GM23248 (cell line): ENCODE measurements around the gene GGCX. TPM values are rescaled to one million over a fixed set of nuclear protein-coding genes. Genes with fewer than 3 reads are reported as not detected.
"Not testable (repeated sequence)": the region's sequence is repeated elsewhere in the genome, so short reads cannot be mapped to it uniquely, and the experiment has no call there.

ENCODE experiments used
- DNase-seq: peaks from one replicate; pipeline ENCODE4 v3.0.0-alpha.2; 2015
- H2AFZ ChIP-seq: fragments of 200-600 bp; sonication (generic); 2 replicates; pipeline ENCODE4 v1.6.1; 2016; ENCODE audit warnings: antibody characterized with exemption
- H3F3A ChIP-seq: fragments of 200-600 bp; sonication (generic); 2 replicates; pipeline ENCODE4 v1.6.1; 2016; ENCODE audit warnings: mild to moderate bottlenecking, antibody characterized with exemption, mixed run types; ENCODE audit not compliant: insufficient read depth
- H3K27ac ChIP-seq: fragments of 200-600 bp; sonication (generic); 2 replicates; pipeline ENCODE4 v1.5.1; 2016; ENCODE audit warnings: mild to moderate bottlenecking
- H3K27me3 ChIP-seq: fragments of 200-600 bp; sonication (generic); replicated peaks from 2 replicates; pipeline ENCODE4 v1.6.1; 2016; ENCODE audit warnings: mild to moderate bottlenecking; ENCODE audit not compliant: insufficient read depth
- H3K36me3 ChIP-seq: fragments of 200-600 bp; sonication (generic); 2 replicates; pipeline ENCODE4 v1.6.1; 2016; ENCODE audit warnings: low read depth, mild to moderate bottlenecking
- H3K4me1 ChIP-seq: fragments of 200-600 bp; sonication (generic); 2 replicates; pipeline ENCODE4 v1.6.1; 2016; ENCODE audit warnings: mild to moderate bottlenecking; ENCODE audit not compliant: insufficient read depth
- H3K4me2 ChIP-seq: fragments of 200-600 bp; sonication (generic); one replicate; pipeline ENCODE4 v1.6.1; 2016; ENCODE audit warnings: mild to moderate bottlenecking; ENCODE audit not compliant: unreplicated experiment
- H3K4me3 ChIP-seq: fragments of 200-600 bp; sonication (generic); 2 replicates; pipeline ENCODE4 v1.5.1; 2016; ENCODE audit warnings: mild to moderate bottlenecking
- H3K79me2 ChIP-seq: fragments of 200-600 bp; sonication (generic); 2 replicates; pipeline ENCODE4 v1.6.1; 2016; ENCODE audit warnings: mild to moderate bottlenecking; ENCODE audit not compliant: insufficient read depth
- H3K9ac ChIP-seq: fragments of 200-600 bp; sonication (generic); 2 replicates; pipeline ENCODE4 v1.6.1; 2016; ENCODE audit warnings: mild to moderate bottlenecking
- H3K9me2 ChIP-seq: fragments of 200-600 bp; sonication (generic); 2 replicates; pipeline ENCODE4 v1.6.1; 2016; ENCODE audit warnings: mixed run types, mild to moderate bottlenecking, moderate library complexity; ENCODE audit not compliant: insufficient read depth
- H3K9me3 ChIP-seq: fragments of 200-600 bp; sonication (generic); one replicate; pipeline ENCODE4 v1.6.1; 2017; ENCODE audit warnings: low read depth
- H4K20me1 ChIP-seq: fragments of 200-600 bp; sonication (generic); 2 replicates; pipeline ENCODE4 v1.6.0; 2016; ENCODE audit not compliant: insufficient read depth
- EZH2 ChIP-seq: fragments of 200-600 bp; sonication (generic); IDR thresholded peaks from 2 replicates; pipeline ENCODE4 v1.6.1; 2018; ENCODE audit warnings: antibody characterized with exemption, mild to moderate bottlenecking; ENCODE audit not compliant: insufficient read depth, poor library complexity, severe bottlenecking
- EZH2phosphoT487 ChIP-seq: fragments of 200-600 bp; sonication (generic); IDR thresholded peaks from 2 replicates; pipeline ENCODE4 v1.6.1; 2018; ENCODE audit warnings: antibody characterized with exemption, moderate library complexity, mild to moderate bottlenecking, low read depth; ENCODE audit not compliant: insufficient read depth
- WGBS, 2 experiments: methylation state at CpG; one replicate each; pipeline ENCODE4 v1.1.6; 2015 to 2017; ENCODE audit warnings: low lambda C conversion rate in 2 of 2, low coverage in 1 of 2; ENCODE audit errors: missing lambda C conversion rate in 2 of 2; 5-methylcytosine and 5-hydroxymethylcytosine counted together
- in situ Hi-C: fragments of 300-500 bp; cut with MboI; formaldehyde crosslinking; loops from 2 replicates; pipeline ENCODE4 v1.15.0; 2020
- polyA plus RNA-seq: library from polyadenylated mRNA; unstranded; fragments of >200 nt; fragmentation: Nextera tagmentation; extraction: Ambion mirVana; gene quantifications from 2 replicates; pipeline ENCODE4 v1.2.1, GENCODE V29; 2016
- total RNA-seq: library from RNA; depleted of rRNA; stranded (reverse); fragments of >200 nt; shearing (Covaris generic); gene quantifications from 2 replicates; pipeline ENCODE4 v1.2.3, GENCODE V29; 2014

The GGCX gene
- total and polyA plus RNA-seq, 2 experiments from 2014 or later = 62.7 to 81.3 TPM

DNA sequence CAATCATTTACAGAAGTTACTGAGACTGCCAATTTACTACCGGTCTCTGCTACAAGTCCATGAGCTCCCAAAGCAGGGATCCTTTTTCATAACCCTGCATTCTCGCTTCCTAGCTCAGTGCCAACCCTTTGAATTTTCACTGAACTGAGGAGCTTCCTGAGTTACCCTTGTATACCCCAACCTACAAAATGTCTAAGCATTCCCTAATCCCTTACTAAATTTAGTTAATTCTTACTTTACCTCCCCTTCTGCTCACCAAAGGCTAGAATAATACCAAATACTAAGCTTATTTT, 12.7 kb downstream of the GGCX start:
- TF ChIP-seq EZH2phosphoT487 (no peak), EZH2 (no peak)
- no peaks in the 10 kb centered on the region for H3K9me2 ChIP-seq
- H2AFZ ChIP-seq = no peak overlapping the region
- H3K9me3 ChIP-seq = no peaks in the 10 kb centered on the region
- H3K4me3 ChIP-seq = no peak overlapping the region
- peak; percentile 15 for DNase-seq
- in situ Hi-C loops = loop anchor here (5.0 kb wide), 1 partner anchor 126 kb away; no protein-coding TSS in a partner anchor
- 67 to 69% methylated on average over 2 of the region's 2 CpGs for WGBS, 2 experiments
- H3K9ac ChIP-seq = no peak overlapping the region
- peaks cover 84% of the 10 kb centered on the region for H3F3A ChIP-seq
- no peak overlapping the region for H3K4me2 ChIP-seq
- peaks cover 37% of the 10 kb centered on the region for H3K36me3 ChIP-seq
- H3K4me1 ChIP-seq = peaks cover 27% of the 10 kb centered on the region
- peak overlapping the region; percentile 22 for H3K27ac ChIP-seq
- no peaks in the 10 kb centered on the region for H4K20me1 ChIP-seq
- no peaks in the 10 kb centered on the region for H3K27me3 ChIP-seq
- H3K79me2 ChIP-seq = peaks cover 14% of the 10 kb centered on the region

DNA sequence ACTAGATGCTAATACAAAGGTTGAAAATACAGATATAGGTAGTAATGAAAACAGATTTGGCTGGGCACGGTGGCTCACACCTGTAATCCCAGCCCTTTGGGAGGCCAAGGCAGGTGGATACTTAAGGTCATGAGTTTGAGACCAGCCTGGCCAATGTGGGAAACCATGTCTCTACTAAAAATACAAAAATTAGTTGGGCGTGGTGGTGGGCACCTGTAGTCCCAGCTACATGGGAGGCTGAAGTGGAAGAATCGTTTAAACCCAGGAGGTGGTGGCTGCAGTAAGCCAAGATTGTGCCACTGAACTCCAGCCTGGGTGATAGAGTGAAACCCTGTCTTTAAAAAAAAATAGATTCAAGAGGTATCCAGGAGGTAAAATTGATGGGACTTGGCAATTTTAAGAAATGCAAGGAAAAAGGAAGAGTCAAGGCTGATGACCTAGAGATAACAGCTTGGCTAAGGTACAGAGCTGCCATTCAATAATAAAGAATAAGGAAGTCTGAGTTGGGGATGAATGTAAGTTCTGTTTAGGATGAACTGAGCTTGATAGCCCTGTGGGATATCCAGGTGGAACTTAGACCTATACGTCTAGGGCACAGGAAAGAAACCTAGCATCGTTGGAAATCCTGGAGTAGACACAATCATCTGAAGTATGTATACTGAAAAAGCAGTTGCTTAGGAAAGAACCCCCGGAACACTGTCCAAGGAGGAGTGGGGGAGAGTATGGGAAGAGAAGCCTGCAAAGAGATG, 13.3 kb downstream of the GGCX start:
- Histone ChIP-seq H3K9me2 (no peaks in the 10 kb centered on the region), H3K27ac (peak overlapping the region; percentile 22), H3K4me2 (no peak overlapping the region), H2AFZ (no peak overlapping the region), H3K9me3 (no peaks in the 10 kb centered on the region), H3K79me2 (peaks cover 20% of the 10 kb centered on the region), H3K4me1 (peaks cover 29% of the 10 kb centered on the region), H3K36me3 (peaks cover 42% of the 10 kb centered on the region), H3F3A (peaks cover 89% of the 10 kb centered on the region), H3K9ac (no peak overlapping the region), H4K20me1 (0 out of 2 replicates have a peak, but pooled peaks cover 3% of the 10 kb centered on the region), H3K27me3 (no peaks in the 10 kb centered on the region), H3K4me3 (no peak overlapping the region)
- DNase-seq = no peak
- in situ Hi-C loops = loop anchor here (5.0 kb wide), 1 partner anchor 126 kb away; no protein-coding TSS in a partner anchor
- TF ChIP-seq EZH2 (no peak), EZH2phosphoT487 (no peak)
- 61 to 63% methylated on average over 6 of the region's 6 CpGs for WGBS, 2 experiments

DNA sequence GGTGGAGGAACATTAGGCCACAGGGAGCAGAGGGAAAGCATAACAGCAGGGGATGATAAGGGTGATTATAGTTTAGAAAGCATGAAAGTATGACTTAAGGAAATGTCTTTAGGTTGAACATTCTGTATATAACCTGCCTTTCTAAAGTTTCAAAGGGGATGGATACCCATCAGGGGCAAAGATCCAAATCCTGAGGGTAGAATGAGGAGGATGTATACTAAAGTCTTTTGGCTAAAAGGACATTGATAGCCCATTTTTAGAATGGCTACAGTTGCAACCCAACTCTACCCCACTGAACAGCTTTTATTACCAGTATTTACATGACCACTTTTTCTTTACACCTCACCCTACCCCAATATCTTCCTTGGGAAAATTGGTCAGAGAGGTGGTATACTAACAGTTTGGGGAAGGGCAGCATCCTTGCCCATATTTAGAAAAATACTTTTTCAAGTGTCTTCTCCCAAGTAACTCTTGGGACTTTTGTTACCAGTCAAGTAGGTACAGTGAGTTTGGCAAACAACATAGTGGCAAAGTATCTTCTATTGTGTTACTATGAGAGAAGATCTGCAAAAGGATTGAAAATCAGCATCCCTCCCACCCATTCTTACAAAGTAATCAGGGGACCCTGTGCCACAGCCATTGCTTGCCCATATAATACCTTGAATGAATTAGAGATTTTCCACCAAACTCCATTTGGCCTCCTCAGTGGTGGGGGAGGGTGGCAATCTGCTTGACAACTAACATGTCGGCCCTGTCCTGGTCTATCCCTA, 14.0 kb downstream of the GGCX start:
- no peak overlapping the region for H3K9ac ChIP-seq
- no peaks in the 10 kb centered on the region for H3K27me3 ChIP-seq
- no peak overlapping the region; the same call in 1 of the 2 replicates for H3K27ac ChIP-seq
- H3K9me3 ChIP-seq = no peaks in the 10 kb centered on the region
- TF ChIP-seq EZH2phosphoT487 (no peak), EZH2 (no peak)
- H3F3A ChIP-seq = peaks cover 93% of the 10 kb centered on the region
- H3K36me3 ChIP-seq = peaks cover 50% of the 10 kb centered on the region
- no peak for DNase-seq
- H3K4me1 ChIP-seq = peaks cover 37% of the 10 kb centered on the region
- no peak overlapping the region for H3K4me2 ChIP-seq
- H3K79me2 ChIP-seq = peaks cover 27% of the 10 kb centered on the region
- in situ Hi-C loops = loop anchor here (5.0 kb wide), 1 partner anchor 125 kb away; no protein-coding TSS in a partner anchor
- 0 out of 2 replicates have a peak, but pooled peaks cover 7% of the 10 kb centered on the region for H4K20me1 ChIP-seq
- WGBS, 2 experiments = 85 to 96% methylated on average over 1 of the region's 1 CpG
- H2AFZ ChIP-seq = no peak overlapping the region
- H3K4me3 ChIP-seq = no peak overlapping the region
- H3K9me2 ChIP-seq = no peaks in the 10 kb centered on the region

DNA sequence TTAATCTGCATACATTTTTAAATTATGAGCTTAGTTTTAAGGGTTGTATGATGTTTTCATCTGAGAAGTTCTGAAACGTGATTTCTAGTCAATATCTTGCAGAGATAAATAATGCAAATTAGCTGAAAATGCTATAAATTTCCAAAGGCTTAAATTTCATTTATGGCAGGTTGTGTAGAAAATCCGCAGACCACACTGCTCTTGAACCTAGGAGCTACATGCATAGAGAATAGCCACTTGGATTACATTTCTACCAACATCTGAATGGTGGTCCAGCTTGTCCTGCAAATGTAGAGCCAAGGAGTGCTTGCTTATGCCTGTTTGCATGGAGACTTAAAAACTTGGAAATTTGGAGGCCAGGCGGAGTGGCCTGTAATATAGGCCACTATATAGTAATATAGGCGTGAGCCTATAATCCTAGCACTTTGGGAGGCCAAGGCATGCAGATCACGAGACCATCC, 15.5 kb downstream of the GGCX start:
- peaks cover 100% of the 10 kb centered on the region for H3F3A ChIP-seq
- no peaks in the 10 kb centered on the region for H3K27me3 ChIP-seq
- H3K9me3 ChIP-seq = no peaks in the 10 kb centered on the region
- no peak for DNase-seq
- peaks cover 34% of the 10 kb centered on the region for H3K79me2 ChIP-seq
- peaks cover 20% of the 10 kb centered on the region for H4K20me1 ChIP-seq
- no peak overlapping the region for H3K4me2 ChIP-seq
- no peak overlapping the region for H2AFZ ChIP-seq
- H3K27ac ChIP-seq = peak overlapping the region; percentile 15
- H3K36me3 ChIP-seq = peaks cover 55% of the 10 kb centered on the region
- TF ChIP-seq EZH2 (no peak), EZH2phosphoT487 (no peak)
- 88 to 91% methylated on average over 5 of the region's 5 CpGs for WGBS, 2 experiments
- H3K4me1 ChIP-seq = peaks cover 44% of the 10 kb centered on the region
- H3K4me3 ChIP-seq = no peak overlapping the region
- no peak overlapping the region for H3K9ac ChIP-seq
- H3K9me2 ChIP-seq = no peaks in the 10 kb centered on the region
- in situ Hi-C loops = loop anchor here (5.0 kb wide), 1 partner anchor 124 kb away; no protein-coding TSS in a partner anchor

DNA sequence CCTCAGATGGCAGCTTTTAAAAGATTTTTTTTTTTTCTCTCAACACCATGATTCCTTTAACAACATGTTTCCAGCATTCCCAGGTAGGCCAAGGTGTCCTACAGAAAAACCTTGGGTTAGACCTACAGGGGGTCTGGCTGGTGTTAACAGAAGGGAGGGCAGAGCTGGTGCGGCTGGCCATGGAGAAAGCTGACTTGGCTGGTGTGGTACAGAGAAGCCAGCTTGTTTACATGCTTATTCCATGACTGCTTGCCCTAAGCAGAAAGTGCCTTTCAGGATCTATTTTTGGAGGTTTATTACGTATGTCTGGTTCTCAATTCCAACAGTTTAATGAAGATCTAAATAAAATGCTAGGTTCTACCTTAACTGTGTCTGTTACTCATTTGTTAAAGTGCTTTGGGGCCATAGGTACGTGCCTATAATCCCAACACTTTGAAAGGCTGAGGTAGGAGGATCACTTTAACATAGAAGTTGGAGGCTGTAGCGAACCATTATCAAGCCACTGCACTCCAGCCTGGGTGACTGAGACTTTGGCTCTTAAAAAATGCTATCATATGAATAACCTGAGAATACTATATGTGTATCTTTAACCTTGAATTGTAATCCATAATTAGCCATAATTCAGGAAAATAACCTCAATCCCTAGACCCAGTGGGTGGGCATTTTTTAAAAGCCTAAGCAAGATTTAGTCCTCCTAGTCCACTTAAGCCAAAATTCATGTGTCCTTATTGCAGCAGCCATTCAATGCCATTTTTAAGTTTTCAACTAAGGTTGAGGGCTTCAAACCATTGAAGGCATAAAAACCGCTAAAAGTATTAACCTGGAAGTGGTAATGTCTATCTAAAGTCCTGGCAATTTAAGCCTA, 16.1 kb downstream of the GGCX start:
- peaks cover 27% of the 10 kb centered on the region for H4K20me1 ChIP-seq
- DNase-seq, H3K9me2 ChIP-seq, H3K4me3 ChIP-seq, H2AFZ ChIP-seq, H3K9me3 ChIP-seq, H3K4me2 ChIP-seq, H3K27me3 ChIP-seq: not testable (repeated sequence)
- H3K9ac ChIP-seq = peak overlapping the region; percentile 18; the same call in 1 of the 2 replicates
- peaks cover 38% of the 10 kb centered on the region for H3K4me1 ChIP-seq
- H3F3A ChIP-seq = peaks cover 100% of the 10 kb centered on the region
- peaks cover 41% of the 10 kb centered on the region for H3K79me2 ChIP-seq
- peaks cover 58% of the 10 kb centered on the region for H3K36me3 ChIP-seq
- 84 to 88% methylated on average over 5 of the region's 5 CpGs for WGBS, 2 experiments
- peak overlapping the region; percentile 15 for H3K27ac ChIP-seq
- in situ Hi-C loops = loop anchor here (5.0 kb wide), 1 partner anchor 123 kb away; no protein-coding TSS in a partner anchor

DNA sequence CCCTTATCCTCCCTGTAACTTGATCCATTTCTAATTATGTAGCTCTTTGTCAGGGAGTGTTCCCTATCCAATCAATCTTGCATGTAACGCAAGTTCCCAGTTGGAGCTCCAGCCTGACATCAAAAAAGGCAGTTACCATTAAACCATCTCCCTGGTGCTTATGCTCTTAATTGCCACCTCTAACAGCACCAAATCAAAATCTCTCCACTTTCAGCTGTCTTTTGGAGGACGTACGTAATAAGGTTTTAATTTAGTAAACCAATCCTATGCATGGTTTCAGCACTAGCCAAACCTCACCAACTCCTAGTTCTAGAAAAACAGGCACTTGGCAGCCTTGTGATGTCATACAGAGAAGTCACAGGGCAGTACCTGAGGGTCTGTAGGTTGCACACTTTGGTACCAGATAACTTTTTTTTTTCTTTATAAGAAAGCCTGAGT, 17.0 kb downstream of the GGCX start:
- H3K4me2 ChIP-seq, H3K27me3 ChIP-seq, in situ Hi-C loops, H3K9me2 ChIP-seq, H3K4me3 ChIP-seq, H3K9me3 ChIP-seq, H2AFZ ChIP-seq: not testable (repeated sequence)
- 70 to 76% methylated on average over 3 of the region's 3 CpGs for WGBS, 2 experiments
- Histone ChIP-seq H3K9ac (peak overlapping the region; percentile 18; the same call in 1 of the 2 replicates), H4K20me1 (peaks cover 30% of the 10 kb centered on the region), H3K79me2 (peaks cover 50% of the 10 kb centered on the region), H3F3A (peaks cover 96% of the 10 kb centered on the region), H3K4me1 (peaks cover 29% of the 10 kb centered on the region), H3K36me3 (peaks cover 58% of the 10 kb centered on the region), H3K27ac (peak overlapping the region; percentile 15)
- DNase-seq = peak; percentile 30
